HUDEP-2 (cell line): ENCODE measurements around the gene UGT1A1.
"Not testable (repeated sequence)": the region's sequence is repeated elsewhere in the genome, so short reads cannot be mapped to it uniquely, and the experiment has no call there.

Experiments
- DNase-seq, 76 experiments: peaks; one replicate each; lab custom pipeline; 2025; ENCODE audit not compliant: unreplicated experiment in 76 of 76; lab: John Stamatoyannopoulos, UW

Gene UGT1A1

DNA sequence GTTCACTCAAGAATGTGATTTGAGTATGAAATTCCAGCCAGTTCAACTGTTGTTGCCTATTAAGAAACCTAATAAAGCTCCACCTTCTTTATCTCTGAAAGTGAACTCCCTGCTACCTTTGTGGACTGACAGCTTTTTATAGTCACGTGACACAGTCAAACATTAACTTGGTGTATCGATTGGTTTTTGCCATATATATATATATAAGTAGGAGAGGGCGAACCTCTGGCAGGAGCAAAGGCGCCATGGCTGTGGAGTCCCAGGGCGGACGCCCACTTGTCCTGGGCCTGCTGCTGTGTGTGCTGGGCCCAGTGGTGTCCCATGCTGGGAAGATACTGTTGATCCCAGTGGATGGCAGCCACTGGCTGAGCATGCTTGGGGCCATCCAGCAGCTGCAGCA is at the start of gene UGT1A1:
Gene UGT1A1 (plus strand): TSS at position 228 of the 400 bp plus-strand sequence. CDS start 18 bp downstream, at position 246.
- no peak for DNase-seq

DNA sequence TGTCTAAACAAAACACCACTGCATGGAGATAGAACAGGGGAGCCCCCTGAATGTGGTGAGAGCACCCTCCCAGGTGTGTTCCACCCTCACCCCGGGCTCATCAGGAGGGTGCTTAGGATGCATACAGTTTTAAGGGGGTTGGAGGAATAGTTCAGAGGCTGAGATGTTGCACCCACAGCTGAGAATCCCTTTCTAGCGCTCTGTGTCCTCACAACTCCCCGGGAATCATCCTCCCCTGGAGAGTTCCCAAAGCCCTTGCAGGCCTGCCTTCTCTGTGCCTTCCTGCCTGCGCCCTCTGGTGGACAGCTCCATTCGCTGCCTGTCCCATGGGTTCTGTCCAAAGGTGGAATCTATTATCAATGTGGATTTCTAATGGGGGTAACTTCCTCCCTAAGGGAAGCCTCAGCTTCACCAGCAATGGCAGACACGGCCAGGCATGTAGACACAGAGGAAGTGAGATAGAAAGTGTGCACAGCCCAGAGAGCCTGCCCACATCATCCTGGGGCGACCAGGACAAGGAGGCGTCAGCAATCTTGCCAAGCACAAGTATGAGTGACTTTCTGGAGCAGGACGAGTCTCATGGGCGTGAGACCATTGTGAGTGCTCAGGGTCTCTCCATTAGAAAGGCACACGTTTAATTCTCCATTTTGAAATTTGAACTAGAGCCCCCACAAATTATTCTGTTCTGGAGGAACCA is 48.6 kb upstream of the UGT1A1 start:
- peak in 62 of 76 experiments; percentile 3 to 76 (median 49) for DNase-seq

GRCh38 chr2:233712611-233713261 is 47.3 kb upstream of the UGT1A1 start, which contains the start of gene UGT1A5:
TSS of gene UGT1A5 (plus strand) at chr2:233712907. CDS start at chr2:233712992, 85 bp downstream.
- DNase-seq: no peak

- DNase-seq: no peak
These were observed 46.8 kb upstream of the UGT1A1 start for GRCh38 chr2:233713262-233713615.

GRCh38 chr2:233714121-233714520 is 45.9 kb upstream of the UGT1A1 start:
- no peak for DNase-seq

DNA sequence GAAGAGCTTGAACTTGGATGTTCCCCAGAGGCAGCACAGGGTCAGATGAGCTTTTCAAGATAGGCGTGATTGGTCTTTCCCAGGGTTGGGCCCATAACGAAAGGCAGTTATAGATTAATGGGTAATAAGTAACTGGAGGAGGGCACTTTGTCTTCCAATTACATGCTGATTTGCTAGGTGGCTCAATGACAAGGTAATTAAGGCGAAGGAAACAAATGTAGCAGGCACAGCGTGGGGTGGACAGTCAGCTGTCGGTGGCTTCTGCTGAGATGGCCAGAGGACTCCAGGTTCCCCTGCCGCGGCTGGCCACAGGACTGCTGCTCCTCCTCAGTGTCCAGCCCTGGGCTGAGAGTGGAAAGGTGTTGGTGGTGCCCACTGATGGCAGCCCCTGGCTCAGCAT is 41.5 kb upstream of the UGT1A1 start, which contains the start of gene UGT1A4:
Gene UGT1A4 (plus strand): TSS at position 185 of the 400 bp plus-strand sequence. CDS start 85 bp downstream, at position 270.
- no peak for DNase-seq

GRCh38 chr2:233728723-233729301 is 31.3 kb upstream of the UGT1A1 start, which contains the start of gene UGT1A3:
TSS of gene UGT1A3 (plus strand) at chr2:233729042. CDS start at chr2:233729127, 85 bp downstream.
- no peak for DNase-seq

DNA sequence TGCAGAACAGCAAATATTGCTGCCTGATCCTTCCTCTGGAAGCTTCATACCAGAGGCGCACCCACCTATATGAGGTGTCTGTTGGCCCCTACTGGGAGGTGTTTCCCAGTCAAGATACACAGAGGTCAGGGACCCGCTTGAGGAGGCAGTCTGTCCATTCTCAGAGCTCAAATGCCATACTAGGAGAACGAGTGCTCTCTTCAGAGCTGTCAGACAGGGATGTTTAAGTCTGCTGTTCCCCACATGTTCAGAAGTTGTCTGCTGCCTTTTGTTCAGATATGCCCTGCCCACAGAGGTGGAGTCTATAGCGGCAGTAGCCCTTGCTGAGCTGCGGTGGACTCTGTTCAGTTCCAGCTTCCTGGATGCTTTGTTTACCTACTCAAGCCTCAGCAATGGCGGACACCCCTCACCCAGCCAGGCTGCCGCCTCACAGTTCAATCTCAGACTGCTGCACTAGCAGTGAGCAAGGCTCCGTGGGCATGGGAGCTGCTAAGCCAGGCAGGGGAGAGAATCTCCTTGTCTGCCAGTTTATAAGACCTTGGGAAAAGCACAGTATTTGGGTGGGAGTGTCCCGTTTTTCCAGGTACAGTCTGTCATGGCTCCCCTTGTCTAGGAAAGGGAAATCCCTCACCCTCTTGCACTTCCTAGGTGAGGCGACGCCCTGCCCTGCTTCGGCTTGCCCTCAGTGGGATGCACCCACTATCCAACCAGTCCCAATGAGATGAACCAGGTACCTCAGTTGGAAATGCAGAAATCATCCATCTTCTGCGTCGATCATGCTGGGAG is 23.0 kb upstream of the UGT1A1 start:
- DNase-seq: not testable (repeated sequence)

GRCh38 chr2:233740870-233741269 is 19.2 kb upstream of the UGT1A1 start:
- no peak for DNase-seq

DNA sequence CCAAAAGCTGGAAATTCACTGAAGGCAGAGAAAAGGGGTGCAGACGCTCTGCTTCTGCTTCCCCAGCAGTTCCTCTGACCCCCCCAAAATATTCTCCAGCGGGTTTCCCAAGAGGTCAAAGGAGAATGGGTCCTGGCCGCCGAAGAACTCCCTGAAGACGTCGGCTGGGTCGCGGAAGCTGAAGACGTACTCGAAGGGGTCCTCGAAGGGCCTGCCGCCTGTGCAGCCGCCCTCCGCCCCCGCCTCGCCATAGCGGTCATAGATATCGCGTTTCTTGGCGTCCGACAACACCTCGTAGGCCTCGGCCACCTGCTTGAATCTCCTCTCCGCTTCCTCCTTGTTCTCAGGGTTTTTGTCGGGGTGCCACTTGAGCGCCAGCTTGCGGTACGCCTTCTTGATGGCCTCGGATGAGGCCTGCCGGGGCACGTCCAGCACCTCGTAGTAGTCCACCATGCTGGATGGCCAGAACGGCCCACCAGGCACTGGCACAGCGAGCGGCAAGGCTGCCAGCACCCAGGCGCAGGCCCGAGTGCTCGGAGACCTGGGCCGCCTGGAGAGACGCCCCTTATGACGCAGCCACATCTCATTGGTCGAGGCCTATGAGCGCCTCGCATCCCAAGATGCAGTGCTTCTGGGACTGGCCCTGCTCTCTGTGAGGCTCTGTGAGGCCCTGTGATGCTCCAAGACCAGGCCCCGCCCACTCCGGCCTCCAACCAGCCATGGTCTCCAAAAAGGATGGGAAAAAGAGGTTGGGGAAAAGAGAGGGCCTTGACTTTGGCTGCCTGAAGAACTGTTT is 16.4 kb upstream of the UGT1A1 start:
- DNase-seq: no peak

GRCh38 chr2:233745073-233745755 is 14.9 kb upstream of the UGT1A1 start:
- no peak for DNase-seq

DNA sequence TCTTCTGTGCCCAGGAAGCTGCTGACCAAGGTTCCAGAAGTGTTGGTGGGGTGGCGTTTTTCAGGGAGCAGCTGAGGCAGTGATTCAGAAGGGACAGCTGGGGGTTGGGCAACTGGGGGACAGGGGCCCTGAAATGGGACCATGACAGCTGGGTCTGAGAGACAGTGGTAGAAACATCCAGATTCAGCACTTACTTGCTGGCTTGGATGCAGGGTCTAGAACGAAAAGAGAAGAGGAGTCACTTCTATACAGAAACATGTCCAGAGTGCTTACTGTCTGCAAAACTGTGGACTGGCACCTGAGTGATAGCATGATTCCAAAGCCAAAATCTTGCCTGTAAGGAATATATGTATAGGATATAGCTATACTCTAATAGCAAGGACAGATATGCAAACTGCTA is 14.2 kb upstream of the UGT1A1 start:
- DNase-seq: not testable (repeated sequence)

- DNase-seq: no peak
These were observed 13.4 kb upstream of the UGT1A1 start for GRCh38 chr2:233746475-233747282.

GRCh38 chr2:233747283-233747544 is 12.9 kb upstream of the UGT1A1 start:
- no peak for DNase-seq

DNA sequence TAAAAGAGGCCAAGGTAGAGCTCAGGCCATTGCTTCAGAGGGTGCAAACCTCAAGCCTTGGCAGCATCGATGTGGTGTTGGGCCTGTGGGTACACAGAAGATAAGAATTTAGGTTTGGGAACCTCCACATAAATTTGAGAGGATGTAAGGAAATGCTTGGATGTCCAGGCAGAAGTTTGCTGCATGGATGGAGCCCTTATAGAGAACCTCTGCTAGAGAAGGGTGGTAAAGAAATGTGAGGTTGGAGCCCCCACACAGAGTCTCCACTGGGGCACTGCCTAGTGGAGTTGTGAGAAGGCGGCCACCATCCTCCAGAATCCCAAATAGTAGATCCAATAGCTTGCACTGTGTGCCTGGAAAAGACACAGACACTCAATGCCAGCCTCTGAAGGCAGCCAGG is 9.4 kb upstream of the UGT1A1 start:
- DNase-seq: not testable (repeated sequence)

GRCh38 chr2:233751212-233752009 is 8.7 kb upstream of the UGT1A1 start:
- DNase-seq: not testable (repeated sequence)

DNA sequence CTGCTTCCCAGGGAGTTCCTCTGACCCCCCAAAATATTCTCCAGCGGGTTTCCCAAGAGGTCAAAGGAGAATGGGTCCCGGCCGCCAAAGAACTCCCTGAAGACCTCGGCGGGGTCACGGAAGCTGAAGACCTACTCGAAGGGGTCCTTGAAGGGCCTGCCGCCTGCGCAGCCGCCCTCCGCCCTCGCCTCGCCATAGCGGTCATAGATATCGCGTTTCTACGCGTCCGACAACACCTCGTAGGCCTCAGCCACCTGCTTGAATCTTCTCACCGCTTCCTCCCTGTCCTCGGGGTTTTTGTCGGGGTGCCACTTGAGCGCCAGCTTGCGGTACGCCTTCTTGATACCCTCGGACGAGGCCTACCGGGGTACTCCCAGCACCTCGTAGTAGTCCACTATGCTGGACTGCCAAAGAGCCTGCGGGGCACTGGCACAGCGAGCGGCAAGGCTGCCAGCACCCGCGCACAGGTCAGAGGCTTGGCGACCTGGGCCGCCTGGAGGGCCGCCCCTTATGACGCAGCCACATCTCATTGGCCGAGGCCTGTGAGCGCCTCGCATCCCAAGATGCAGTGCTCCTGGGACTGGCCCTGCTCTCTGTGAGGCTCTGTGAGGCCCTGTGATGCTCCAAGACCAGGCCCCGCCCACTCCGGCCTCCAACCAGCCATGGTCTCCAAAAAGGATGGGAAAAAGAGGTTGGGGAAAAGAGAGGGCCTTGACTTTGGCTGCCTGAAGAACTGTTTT is 5.0 kb upstream of the UGT1A1 start:
- DNase-seq: no peak
